WTC11 (cell line): ENCODE results near the gene LRP3. TPM values are rescaled to one million over a fixed set of nuclear protein-coding genes. Genes with fewer than 3 reads are reported as not detected.

Experiments
- ATAC-seq: fragments of 200-7000 bp; cut with Tn5 transposase; 2 replicates; pipeline ENCODE4 v1.10.0; 2021; ENCODE audit warnings: mild to moderate bottlenecking, moderate library complexity
- CTCF ChIA-PET: fragments of 300-600 bp; sonication (Branson Sonifier 250); formaldehyde crosslinking; loops from one replicate; lab custom pipeline; 2021; ENCODE audit warnings: antibody characterized with exemption; lab: Charles Lee
- POLR2A ChIA-PET: fragments of 350-600 bp; sonication (Branson Sonifier 250); formaldehyde crosslinking; loops from one replicate; lab custom pipeline; 2021; ENCODE audit warnings: antibody characterized with exemption; lab: Charles Lee
- DNase-seq: peaks from one replicate; pipeline ENCODE4 v3.0.0; 2021; ENCODE audit warnings: low spot score
- H3K27ac Mint-ChIP-seq: 2 replicates; pipeline ENCODE4 v1.8.0; 2021; ENCODE audit warnings: mixed read lengths
- H3K27me3 Mint-ChIP-seq: 2 replicates; pipeline ENCODE4 v1.8.0; 2021; ENCODE audit warnings: low read depth, mild to moderate bottlenecking, moderate library complexity, mixed read lengths
- H3K36me3 Mint-ChIP-seq: 2 replicates; pipeline ENCODE4 v1.8.0; 2021; ENCODE audit warnings: mixed read lengths
- H3K4me1 Mint-ChIP-seq: 2 replicates; pipeline ENCODE4 v1.8.0; 2022; ENCODE audit warnings: mixed read lengths
- H3K4me3 Mint-ChIP-seq: 2 replicates; pipeline ENCODE4 v1.8.0; 2021; ENCODE audit warnings: mild to moderate bottlenecking, moderate library complexity, mixed read lengths
- H3K9me3 Mint-ChIP-seq: 2 replicates; pipeline ENCODE4 v1.8.0; 2021; ENCODE audit warnings: mixed read lengths
- ESRRA ChIP-seq: sonication (generic); formaldehyde crosslinking; IDR thresholded peaks from 2 replicates; pipeline ENCODE4 v1.8.1; 2022; ENCODE audit warnings: mild to moderate bottlenecking, missing genetic modification reagents, borderline replicate concordance
- GABPB1 ChIP-seq: sonication (generic); formaldehyde crosslinking; IDR thresholded peaks from 2 replicates; pipeline ENCODE4 v1.8.1; 2023; ENCODE audit warnings: mild to moderate bottlenecking, missing genetic modification reagents
- IRF2 ChIP-seq: sonication (generic); formaldehyde crosslinking; IDR thresholded peaks from 2 replicates; pipeline ENCODE4 v1.8.0; 2022; ENCODE audit warnings: low read depth, missing genetic modification reagents, borderline replicate concordance
- RORB ChIP-seq: fragments of 250-450 bp; sonication (Bioruptor Pico); IDR thresholded peaks from 2 replicates; pipeline ENCODE4 v1.9.0; 2021; ENCODE audit warnings: mild to moderate bottlenecking
- SOX15 ChIP-seq: fragments of 250-450 bp; sonication (Bioruptor Pico); IDR thresholded peaks from 2 replicates; pipeline ENCODE4 v1.9.0; 2021; ENCODE audit warnings: mild to moderate bottlenecking
- TEAD4 ChIP-seq: sonication (generic); formaldehyde crosslinking; IDR thresholded peaks from 2 replicates; pipeline ENCODE4 v1.8.0; 2022; ENCODE audit warnings: mild to moderate bottlenecking, missing genetic modification reagents
- ZNF219 ChIP-seq: sonication (generic); formaldehyde crosslinking; IDR thresholded peaks from 2 replicates; pipeline ENCODE4 v1.8.0; 2023; ENCODE audit warnings: missing genetic modification reagents, mild to moderate bottlenecking, borderline replicate concordance
- ZNF232 ChIP-seq: sonication (generic); formaldehyde crosslinking; IDR thresholded peaks from 2 replicates; pipeline ENCODE4 v1.8.0; 2022; ENCODE audit warnings: mild to moderate bottlenecking, missing genetic modification reagents
- ZNF263 ChIP-seq: sonication (generic); formaldehyde crosslinking; IDR thresholded peaks from 2 replicates; pipeline ENCODE4 v1.8.1; 2022; ENCODE audit warnings: low read depth, mild to moderate bottlenecking, moderate library complexity, missing genetic modification reagents
- total RNA-seq: library from RNA; stranded (reverse); gene quantifications from 3 replicates; pipeline ENCODE4 v1.2.3, GENCODE V29; 2021
- TF ChIP-seq, protein P1 (sequence below): sonication (generic); formaldehyde crosslinking; IDR thresholded peaks from 2 replicates; pipeline ENCODE4 v1.8.1; 2023; ENCODE audit warnings: mild to moderate bottlenecking, missing genetic modification reagents, moderate library complexity
- TF ChIP-seq, protein P2 (sequence below): sonication (generic); formaldehyde crosslinking; IDR thresholded peaks from 2 replicates; pipeline ENCODE4 v1.8.0; 2022; ENCODE audit warnings: missing genetic modification reagents
- TF ChIP-seq, protein P3 (sequence below): sonication (generic); formaldehyde crosslinking; IDR thresholded peaks from 2 replicates; pipeline ENCODE4 v1.8.1; 2022; ENCODE audit warnings: mild to moderate bottlenecking, moderate library complexity, missing genetic modification reagents
- TF ChIP-seq, protein P4 (sequence below): fragments of 250-450 bp; sonication (Bioruptor Pico); conservative IDR thresholded peaks from 2 replicates; pipeline ENCODE4 v1.9.0; 2021; ENCODE audit warnings: mild to moderate bottlenecking
- TF ChIP-seq, protein P5 (sequence below): sonication (generic); formaldehyde crosslinking; IDR thresholded peaks from 2 replicates; pipeline ENCODE4 v1.8.1; 2022; ENCODE audit warnings: low read depth, missing genetic modification reagents, borderline replicate concordance
- TF ChIP-seq, protein P6 (sequence below): sonication (generic); formaldehyde crosslinking; IDR thresholded peaks from 2 replicates; pipeline ENCODE4 v1.8.0; 2022; ENCODE audit warnings: mild to moderate bottlenecking, missing genetic modification reagents
- TF ChIP-seq, protein P7 (sequence below): sonication (generic); formaldehyde crosslinking; IDR thresholded peaks from 2 replicates; pipeline ENCODE4 v1.8.1; 2023; ENCODE audit warnings: mild to moderate bottlenecking, missing genetic modification reagents, moderate library complexity
- TF ChIP-seq, protein P8 (sequence below): fragments of 250-450 bp; sonication (Bioruptor Pico); IDR thresholded peaks from 2 replicates; pipeline ENCODE4 v2.1.2; 2022; ENCODE audit warnings: mild to moderate bottlenecking, moderate library complexity
- TF ChIP-seq, protein P9 (sequence below): sonication (generic); formaldehyde crosslinking; IDR thresholded peaks from 2 replicates; pipeline ENCODE4 v1.8.0; 2023; ENCODE audit warnings: missing genetic modification reagents, mild to moderate bottlenecking, borderline replicate concordance

LRP3 gene
- total RNA-seq, 1 experiment from 2014 or later = 47.0 TPM

DNA sequence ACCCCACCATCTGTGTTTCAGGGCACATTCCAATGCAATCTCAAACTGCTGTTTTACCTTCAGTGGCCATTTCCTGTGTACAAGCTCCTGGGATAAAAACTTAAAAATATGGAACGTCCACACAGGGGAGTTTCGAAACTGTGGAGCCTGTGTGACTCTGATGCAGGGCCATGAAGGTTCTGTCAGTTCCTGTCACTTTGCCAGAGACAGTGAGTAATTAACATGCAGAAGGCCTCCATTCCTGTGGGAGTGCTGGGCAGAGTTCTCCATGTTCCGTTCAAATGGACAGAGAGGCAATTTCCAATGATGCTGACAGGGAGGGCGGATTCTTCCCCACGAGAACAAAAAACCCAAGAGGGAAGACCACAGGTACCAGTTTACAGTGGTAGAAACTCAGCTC is 37.8 kb upstream of the LRP3 start (continued):
- TF ChIP-seq GABPB1 (CRISPR knock-in tag) = no peak
- TF ChIP-seq, protein P1, sequence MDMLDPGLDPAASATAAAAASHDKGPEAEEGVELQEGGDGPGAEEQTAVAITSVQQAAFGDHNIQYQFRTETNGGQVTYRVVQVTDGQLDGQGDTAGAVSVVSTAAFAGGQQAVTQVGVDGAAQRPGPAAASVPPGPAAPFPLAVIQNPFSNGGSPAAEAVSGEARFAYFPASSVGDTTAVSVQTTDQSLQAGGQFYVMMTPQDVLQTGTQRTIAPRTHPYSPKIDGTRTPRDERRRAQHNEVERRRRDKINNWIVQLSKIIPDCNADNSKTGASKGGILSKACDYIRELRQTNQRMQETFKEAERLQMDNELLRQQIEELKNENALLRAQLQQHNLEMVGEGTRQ = no peak
- TF ChIP-seq, protein P2, sequence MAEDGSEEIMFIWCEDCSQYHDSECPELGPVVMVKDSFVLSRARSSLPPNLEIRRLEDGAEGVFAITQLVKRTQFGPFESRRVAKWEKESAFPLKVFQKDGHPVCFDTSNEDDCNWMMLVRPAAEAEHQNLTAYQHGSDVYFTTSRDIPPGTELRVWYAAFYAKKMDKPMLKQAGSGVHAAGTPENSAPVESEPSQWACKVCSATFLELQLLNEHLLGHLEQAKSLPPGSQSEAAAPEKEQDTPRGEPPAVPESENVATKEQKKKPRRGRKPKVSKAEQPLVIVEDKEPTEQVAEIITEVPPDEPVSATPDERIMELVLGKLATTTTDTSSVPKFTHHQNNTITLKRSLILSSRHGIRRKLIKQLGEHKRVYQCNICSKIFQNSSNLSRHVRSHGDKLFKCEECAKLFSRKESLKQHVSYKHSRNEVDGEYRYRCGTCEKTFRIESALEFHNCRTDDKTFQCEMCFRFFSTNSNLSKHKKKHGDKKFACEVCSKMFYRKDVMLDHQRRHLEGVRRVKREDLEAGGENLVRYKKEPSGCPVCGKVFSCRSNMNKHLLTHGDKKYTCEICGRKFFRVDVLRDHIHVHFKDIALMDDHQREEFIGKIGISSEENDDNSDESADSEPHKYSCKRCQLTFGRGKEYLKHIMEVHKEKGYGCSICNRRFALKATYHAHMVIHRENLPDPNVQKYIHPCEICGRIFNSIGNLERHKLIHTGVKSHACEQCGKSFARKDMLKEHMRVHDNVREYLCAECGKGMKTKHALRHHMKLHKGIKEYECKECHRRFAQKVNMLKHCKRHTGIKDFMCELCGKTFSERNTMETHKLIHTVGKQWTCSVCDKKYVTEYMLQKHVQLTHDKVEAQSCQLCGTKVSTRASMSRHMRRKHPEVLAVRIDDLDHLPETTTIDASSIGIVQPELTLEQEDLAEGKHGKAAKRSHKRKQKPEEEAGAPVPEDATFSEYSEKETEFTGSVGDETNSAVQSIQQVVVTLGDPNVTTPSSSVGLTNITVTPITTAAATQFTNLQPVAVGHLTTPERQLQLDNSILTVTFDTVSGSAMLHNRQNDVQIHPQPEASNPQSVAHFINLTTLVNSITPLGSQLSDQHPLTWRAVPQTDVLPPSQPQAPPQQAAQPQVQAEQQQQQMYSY (CRISPR knock-in tag) = no peak

DNA sequence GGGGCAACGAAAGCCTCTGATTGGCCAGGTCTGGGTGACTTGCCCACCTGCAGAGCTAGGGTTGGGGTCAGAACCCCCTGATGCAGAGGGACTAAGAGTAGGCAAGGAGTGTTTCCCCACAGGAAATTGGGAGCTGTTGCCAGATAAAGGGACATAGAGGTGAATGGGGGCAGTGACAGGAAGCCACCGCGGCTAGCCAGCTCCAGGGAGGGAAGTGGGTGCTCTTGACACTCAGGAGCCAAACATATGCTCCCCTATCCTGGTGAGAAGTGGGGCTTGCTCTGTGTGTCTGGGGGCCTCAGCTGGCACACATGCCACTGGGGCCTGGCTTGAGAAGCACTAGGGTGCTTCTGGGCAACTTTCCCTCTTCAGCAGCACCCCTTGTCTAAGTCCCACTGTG is 36.2 kb upstream of the LRP3 start:
- Mint-ChIP-seq H3K27ac (no peak overlapping the region), H3K36me3 (no peaks in the 10 kb centered on the region), H3K4me3 (no peak overlapping the region), H3K9me3 (peaks cover 9% of the 10 kb centered on the region), H3K4me1 (no peaks in the 10 kb centered on the region), H3K27me3 (no peaks in the 10 kb centered on the region)
- ChIA-PET CTCF (interaction anchor here (1.1 to 2.0 kb wide), 3 partner anchors 10 to 26 kb away, joined by 3 to 6 read pairs (median 4); no protein-coding TSS in a partner anchor), POLR2A (no interaction called here)
- ATAC-seq (no peak), DNase-seq (no peak)
- TF ChIP-seq, protein P3, sequence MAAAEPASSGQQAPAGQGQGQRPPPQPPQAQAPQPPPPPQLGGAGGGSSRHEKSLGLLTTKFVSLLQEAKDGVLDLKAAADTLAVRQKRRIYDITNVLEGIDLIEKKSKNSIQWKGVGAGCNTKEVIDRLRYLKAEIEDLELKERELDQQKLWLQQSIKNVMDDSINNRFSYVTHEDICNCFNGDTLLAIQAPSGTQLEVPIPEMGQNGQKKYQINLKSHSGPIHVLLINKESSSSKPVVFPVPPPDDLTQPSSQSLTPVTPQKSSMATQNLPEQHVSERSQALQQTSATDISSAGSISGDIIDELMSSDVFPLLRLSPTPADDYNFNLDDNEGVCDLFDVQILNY (CRISPR knock-in tag) = no peak
- TF ChIP-seq SOX15 (CRISPR knock-in tag) (no peak), ZNF219 (no peak), ESRRA (no peak), TEAD4 (CRISPR knock-in tag) (no peak), RORB (CRISPR knock-in tag) (no peak), ZNF263 (no peak), IRF2 (CRISPR knock-in tag) (no peak), ZNF232 (CRISPR knock-in tag) (no peak)
- TF ChIP-seq, protein P4, sequence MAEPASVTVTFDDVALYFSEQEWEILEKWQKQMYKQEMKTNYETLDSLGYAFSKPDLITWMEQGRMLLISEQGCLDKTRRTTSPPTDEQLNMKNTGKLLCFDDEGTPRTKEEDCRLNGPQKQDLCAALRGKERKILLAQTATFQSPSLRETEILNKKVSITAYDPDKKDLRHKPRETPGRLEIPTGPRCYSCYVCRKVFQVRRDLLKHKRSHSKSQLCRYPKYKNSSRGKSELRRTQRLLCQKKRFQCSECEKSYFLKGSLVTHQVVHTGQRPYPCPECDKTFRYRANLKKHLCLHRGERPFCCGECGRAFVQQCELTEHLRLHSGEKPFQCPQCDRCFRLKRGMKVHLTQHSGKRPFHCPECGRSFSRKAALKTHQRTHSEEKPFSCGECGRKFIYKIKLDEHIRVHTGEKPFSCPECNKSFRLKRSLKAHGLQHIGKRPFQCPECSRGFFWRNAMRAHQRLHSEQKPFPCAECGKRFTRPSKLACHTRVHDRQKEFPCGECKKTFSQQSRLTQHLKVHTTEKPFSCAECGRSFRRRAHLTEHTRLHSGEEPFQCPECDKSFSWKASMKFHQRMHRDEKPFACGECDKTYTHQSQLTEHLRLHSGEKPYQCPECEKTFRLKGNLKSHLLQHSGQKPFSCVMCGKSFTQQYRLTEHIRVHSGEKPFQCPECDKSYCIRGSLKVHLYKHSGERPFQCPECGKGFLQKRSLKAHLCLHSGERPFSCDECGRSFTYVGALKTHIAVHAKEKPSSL (CRISPR knock-in tag) = no peak
- TF ChIP-seq, protein P5, sequence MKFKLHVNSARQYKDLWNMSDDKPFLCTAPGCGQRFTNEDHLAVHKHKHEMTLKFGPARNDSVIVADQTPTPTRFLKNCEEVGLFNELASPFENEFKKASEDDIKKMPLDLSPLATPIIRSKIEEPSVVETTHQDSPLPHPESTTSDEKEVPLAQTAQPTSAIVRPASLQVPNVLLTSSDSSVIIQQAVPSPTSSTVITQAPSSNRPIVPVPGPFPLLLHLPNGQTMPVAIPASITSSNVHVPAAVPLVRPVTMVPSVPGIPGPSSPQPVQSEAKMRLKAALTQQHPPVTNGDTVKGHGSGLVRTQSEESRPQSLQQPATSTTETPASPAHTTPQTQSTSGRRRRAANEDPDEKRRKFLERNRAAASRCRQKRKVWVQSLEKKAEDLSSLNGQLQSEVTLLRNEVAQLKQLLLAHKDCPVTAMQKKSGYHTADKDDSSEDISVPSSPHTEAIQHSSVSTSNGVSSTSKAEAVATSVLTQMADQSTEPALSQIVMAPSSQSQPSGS (CRISPR knock-in tag) = no peak
- TF ChIP-seq, protein P6, sequence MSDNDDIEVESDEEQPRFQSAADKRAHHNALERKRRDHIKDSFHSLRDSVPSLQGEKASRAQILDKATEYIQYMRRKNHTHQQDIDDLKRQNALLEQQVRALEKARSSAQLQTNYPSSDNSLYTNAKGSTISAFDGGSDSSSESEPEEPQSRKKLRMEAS = no peak
- TF ChIP-seq, protein P7, sequence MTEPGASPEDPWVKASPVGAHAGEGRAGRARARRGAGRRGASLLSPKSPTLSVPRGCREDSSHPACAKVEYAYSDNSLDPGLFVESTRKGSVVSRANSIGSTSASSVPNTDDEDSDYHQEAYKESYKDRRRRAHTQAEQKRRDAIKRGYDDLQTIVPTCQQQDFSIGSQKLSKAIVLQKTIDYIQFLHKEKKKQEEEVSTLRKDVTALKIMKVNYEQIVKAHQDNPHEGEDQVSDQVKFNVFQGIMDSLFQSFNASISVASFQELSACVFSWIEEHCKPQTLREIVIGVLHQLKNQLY = no peak
- TF ChIP-seq, protein P8, sequence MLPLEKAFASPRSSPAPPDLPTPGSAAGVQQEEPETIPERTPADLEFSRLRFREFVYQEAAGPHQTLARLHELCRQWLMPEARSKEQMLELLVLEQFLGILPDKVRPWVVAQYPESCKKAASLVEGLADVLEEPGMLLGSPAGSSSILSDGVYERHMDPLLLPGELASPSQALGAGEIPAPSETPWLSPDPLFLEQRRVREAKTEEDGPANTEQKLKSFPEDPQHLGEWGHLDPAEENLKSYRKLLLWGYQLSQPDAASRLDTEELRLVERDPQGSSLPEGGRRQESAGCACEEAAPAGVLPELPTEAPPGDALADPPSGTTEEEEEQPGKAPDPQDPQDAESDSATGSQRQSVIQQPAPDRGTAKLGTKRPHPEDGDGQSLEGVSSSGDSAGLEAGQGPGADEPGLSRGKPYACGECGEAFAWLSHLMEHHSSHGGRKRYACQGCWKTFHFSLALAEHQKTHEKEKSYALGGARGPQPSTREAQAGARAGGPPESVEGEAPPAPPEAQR = no peak
- TF ChIP-seq, protein P9, sequence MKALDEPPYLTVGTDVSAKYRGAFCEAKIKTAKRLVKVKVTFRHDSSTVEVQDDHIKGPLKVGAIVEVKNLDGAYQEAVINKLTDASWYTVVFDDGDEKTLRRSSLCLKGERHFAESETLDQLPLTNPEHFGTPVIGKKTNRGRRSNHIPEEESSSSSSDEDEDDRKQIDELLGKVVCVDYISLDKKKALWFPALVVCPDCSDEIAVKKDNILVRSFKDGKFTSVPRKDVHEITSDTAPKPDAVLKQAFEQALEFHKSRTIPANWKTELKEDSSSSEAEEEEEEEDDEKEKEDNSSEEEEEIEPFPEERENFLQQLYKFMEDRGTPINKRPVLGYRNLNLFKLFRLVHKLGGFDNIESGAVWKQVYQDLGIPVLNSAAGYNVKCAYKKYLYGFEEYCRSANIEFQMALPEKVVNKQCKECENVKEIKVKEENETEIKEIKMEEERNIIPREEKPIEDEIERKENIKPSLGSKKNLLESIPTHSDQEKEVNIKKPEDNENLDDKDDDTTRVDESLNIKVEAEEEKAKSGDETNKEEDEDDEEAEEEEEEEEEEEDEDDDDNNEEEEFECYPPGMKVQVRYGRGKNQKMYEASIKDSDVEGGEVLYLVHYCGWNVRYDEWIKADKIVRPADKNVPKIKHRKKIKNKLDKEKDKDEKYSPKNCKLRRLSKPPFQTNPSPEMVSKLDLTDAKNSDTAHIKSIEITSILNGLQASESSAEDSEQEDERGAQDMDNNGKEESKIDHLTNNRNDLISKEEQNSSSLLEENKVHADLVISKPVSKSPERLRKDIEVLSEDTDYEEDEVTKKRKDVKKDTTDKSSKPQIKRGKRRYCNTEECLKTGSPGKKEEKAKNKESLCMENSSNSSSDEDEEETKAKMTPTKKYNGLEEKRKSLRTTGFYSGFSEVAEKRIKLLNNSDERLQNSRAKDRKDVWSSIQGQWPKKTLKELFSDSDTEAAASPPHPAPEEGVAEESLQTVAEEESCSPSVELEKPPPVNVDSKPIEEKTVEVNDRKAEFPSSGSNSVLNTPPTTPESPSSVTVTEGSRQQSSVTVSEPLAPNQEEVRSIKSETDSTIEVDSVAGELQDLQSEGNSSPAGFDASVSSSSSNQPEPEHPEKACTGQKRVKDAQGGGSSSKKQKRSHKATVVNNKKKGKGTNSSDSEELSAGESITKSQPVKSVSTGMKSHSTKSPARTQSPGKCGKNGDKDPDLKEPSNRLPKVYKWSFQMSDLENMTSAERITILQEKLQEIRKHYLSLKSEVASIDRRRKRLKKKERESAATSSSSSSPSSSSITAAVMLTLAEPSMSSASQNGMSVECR = no peak
